ENCODE results near the gene MPZL1. TPM values are rescaled to one million over a fixed set of nuclear protein-coding genes. Genes with fewer than 3 reads are reported as not detected.

MPZL1 gene
- total RNA-seq, 4 donors from 2014 or later, result 32.9 to 79.5 (median 58.2) TPM

GRCh38 chr1:167808104-167808503 is 86.3 kb downstream of the MPZL1 start:
- intact Hi-C loops (cut with DNase I; ENCODE audit: low total_unique reads), result no loop called here
- H3K36me3 ChIP-seq, result no peaks in the 10 kb centered on the region

GRCh38 chr1:167808690-167809089 is 86.9 kb downstream of the MPZL1 start:
- Histone ChIP-seq H3K4me1 (peaks cover 0 to 10% (median 0%) of the 10 kb centered on the region in 4 donors), H3K27ac (no peak overlapping the region), H3K27me3 (no peaks in the 10 kb centered on the region), H3K9me3 (peaks cover 0 to 7% of the 10 kb centered on the region in 2 donors), H3K36me3 (no peaks in the 10 kb centered on the region), H3K4me3 (no peak overlapping the region)
- 67 to 76% methylated on average over 3 of the region's 3 CpGs for WGBS, 2 donors (ENCODE audit: low coverage in 1 of 2)
- no peak for DNase-seq
- in situ Hi-C loops (cut with MboI; ENCODE audit: low pct_ligation_motif_present in 1 of 4, low pct_unique_long_range_greater_than_20kb in 1 of 4, low sequenced_read_pairs in 3 of 4), result no loop called here
- intact Hi-C loops (cut with DNase I; ENCODE audit: low total_unique reads), result no loop called here
- no peak for TF ChIP-seq EP300 (IDR thresholded peaks at IDR 0.05; ENCODE audit: low read depth)
- no peak for TF ChIP-seq POLR2AphosphoS5 (IDR thresholded peaks at IDR 0.05)
- TF ChIP-seq POLR2A (IDR thresholded peaks at IDR 0.05), result no peak
- TF ChIP-seq CTCF (IDR thresholded peaks at IDR 0.05), result no peak

More at GRCh38 chr1:167808104-167808503, 86.3 kb downstream of the MPZL1 start:
- Histone ChIP-seq H3K9me3 (peaks cover 0 to 2% of the 10 kb centered on the region in 2 donors), H3K27ac (no peak overlapping the region), H3K4me3 (no peak overlapping the region), H3K27me3 (no peaks in the 10 kb centered on the region), H3K4me1 (peaks cover 0 to 12% (median 4%) of the 10 kb centered on the region in 4 donors)
- in situ Hi-C loops (cut with MboI; ENCODE audit: low pct_ligation_motif_present in 1 of 4, low pct_unique_long_range_greater_than_20kb in 1 of 4, low sequenced_read_pairs in 3 of 4), result no loop called here
- WGBS, 2 donors (ENCODE audit: low coverage in 1 of 2), result 90 to 100% methylated on average over 3 of the region's 3 CpGs
- TF ChIP-seq EP300 (IDR thresholded peaks at IDR 0.05; ENCODE audit: low read depth) (no peak), POLR2AphosphoS5 (IDR thresholded peaks at IDR 0.05) (no peak), CTCF (IDR thresholded peaks at IDR 0.05) (no peak), POLR2A (IDR thresholded peaks at IDR 0.05) (no peak)
- no peak for DNase-seq

GRCh38 chr1:167812972-167813371 is 91.2 kb downstream of the MPZL1 start:
- no peaks in the 10 kb centered on the region for H3K36me3 ChIP-seq
- peaks cover 0 to 7% (median 3%) of the 10 kb centered on the region in 4 donors for H3K4me1 ChIP-seq
- H3K9me3 ChIP-seq, result peaks cover 0 to 19% of the 10 kb centered on the region in 2 donors
- H3K27me3 ChIP-seq, result no peaks in the 10 kb centered on the region
- TF ChIP-seq POLR2A (IDR thresholded peaks at IDR 0.05), result no peak
- no peak for TF ChIP-seq EP300 (IDR thresholded peaks at IDR 0.05; ENCODE audit: low read depth)
- no peak for TF ChIP-seq CTCF (IDR thresholded peaks at IDR 0.05)
- no peak for TF ChIP-seq POLR2AphosphoS5 (IDR thresholded peaks at IDR 0.05)
- in situ Hi-C loops (cut with MboI; ENCODE audit: low pct_ligation_motif_present in 1 of 4, low pct_unique_long_range_greater_than_20kb in 1 of 4, low sequenced_read_pairs in 3 of 4) (loop anchor here in 1 of 4 donors (10.0 kb wide), 1 partner anchor 88 kb away; the partner anchor contains the start of gene MPZL1), intact Hi-C loops (cut with DNase I; ENCODE audit: low total_unique reads) (no loop called here)
- no peak overlapping the region for H3K4me3 ChIP-seq
- no peak overlapping the region for H3K27ac ChIP-seq
- DNase-seq, result no peak

- TF ChIP-seq CTCF (IDR thresholded peaks at IDR 0.05), result no peak
- no peak for TF ChIP-seq POLR2AphosphoS5 (IDR thresholded peaks at IDR 0.05)
- 92 to 96% methylated on average over 1 of the region's 1 CpG for WGBS, 2 donors (ENCODE audit: low coverage in 1 of 2)
- H3K9me3 ChIP-seq, result peaks cover 0 to 19% of the 10 kb centered on the region in 2 donors
- no peaks in the 10 kb centered on the region for H3K27me3 ChIP-seq
- no peak overlapping the region for H3K27ac ChIP-seq
- H3K36me3 ChIP-seq, result no peaks in the 10 kb centered on the region
- in situ Hi-C loops (cut with MboI; ENCODE audit: low pct_ligation_motif_present in 1 of 4, low pct_unique_long_range_greater_than_20kb in 1 of 4, low sequenced_read_pairs in 3 of 4) (loop anchor here in 1 of 4 donors (10.0 kb wide), 1 partner anchor 91 kb away; the partner anchor contains the start of gene MPZL1), intact Hi-C loops (cut with DNase I; ENCODE audit: low total_unique reads) (no loop called here)
- H3K4me3 ChIP-seq, result no peak overlapping the region
- DNase-seq, result no peak
- H3K4me1 ChIP-seq, result peaks cover 0 to 15% (median 5%) of the 10 kb centered on the region in 4 donors
Observed at GRCh38 chr1:167815650-167816049, 93.9 kb downstream of the MPZL1 start.
